IMR-90 (cell line): Measurements from ENCODE around the gene KNCN.

Source experiments
- CEBPB ChIP-seq: IDR thresholded peaks from 2 replicates; pipeline ENCODE4 v1.6.1; 2012; ENCODE audit warnings: low read depth, low read length, improper control_type of control experiment
- MXI1 ChIP-seq: IDR thresholded peaks from 2 replicates; pipeline ENCODE4 v1.6.1; 2012; ENCODE audit warnings: low read depth, mild to moderate bottlenecking, low read length, moderate library complexity, borderline replicate concordance

GRCh38 chr1:46522184-46522968 is 29.1 kb downstream of the KNCN start:
- no peak for TF ChIP-seq MXI1
- no peak for TF ChIP-seq CEBPB
